GM19468 (cell line): ENCODE measurements around the gene TSPAN13.

Experiments used
- ATAC-seq: cut with Tn5 transposase; IDR thresholded peaks from one replicate; pipeline ENCODE4 v1.9.1; 2021; ENCODE audit warnings: mild to moderate bottlenecking, moderate library complexity, moderate number of reproducible peaks; ENCODE audit not compliant: unreplicated experiment; ENCODE audit errors: extremely low read depth

The TSPAN13 gene

DNA sequence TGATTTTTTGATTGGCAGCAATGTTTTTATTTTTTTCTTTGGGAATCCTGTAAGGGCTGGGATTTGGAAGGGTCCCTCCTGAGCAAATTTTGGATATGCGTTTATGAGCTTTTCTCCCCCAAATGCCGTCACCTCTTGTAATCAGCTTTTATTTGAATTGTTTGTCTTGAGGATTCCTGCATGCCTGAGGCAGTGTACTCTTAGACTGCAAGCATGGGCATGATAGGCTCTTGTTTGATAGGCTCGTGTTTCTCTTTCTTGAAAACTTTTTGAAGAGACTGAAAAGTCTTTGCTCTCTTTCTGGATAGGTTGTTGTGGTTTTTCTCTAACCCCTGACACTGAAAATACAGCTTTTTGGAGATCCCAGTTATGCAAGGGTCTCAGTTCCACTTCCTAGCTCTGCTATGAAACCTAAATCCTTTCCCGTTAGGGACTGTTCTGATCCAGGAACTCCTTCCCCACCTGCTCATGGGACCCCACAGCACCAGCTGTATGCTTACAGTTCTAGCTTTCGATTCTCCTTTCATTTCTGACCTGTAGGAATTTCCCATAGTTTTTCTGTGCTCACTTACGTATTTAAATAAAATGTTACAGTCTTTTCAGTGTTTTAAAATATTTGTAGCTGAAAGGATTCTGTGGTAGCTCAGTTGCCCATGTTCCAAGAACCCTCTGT is 17.2 kb downstream of the TSPAN13 start:
- ATAC-seq = no peak

DNA sequence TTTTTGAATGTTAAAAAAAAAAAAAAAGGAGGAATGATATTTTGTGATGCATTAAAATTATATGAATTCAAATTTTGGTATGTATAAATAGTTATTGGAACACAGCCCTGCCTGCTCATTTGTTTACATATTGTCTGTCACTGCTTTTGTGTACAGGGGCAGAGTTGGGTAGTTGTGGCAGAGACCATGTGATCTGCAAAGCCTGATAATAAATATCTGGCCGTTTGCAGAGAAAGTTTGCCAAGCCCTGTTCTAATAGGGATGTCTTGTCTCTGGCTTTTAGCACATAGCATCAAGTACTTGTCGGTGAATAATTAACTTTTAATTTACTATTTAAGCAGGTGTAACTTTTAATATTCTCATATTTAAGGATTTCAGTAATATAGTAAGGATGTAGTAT is 19.8 kb downstream of the TSPAN13 start:
- no peak for ATAC-seq

DNA sequence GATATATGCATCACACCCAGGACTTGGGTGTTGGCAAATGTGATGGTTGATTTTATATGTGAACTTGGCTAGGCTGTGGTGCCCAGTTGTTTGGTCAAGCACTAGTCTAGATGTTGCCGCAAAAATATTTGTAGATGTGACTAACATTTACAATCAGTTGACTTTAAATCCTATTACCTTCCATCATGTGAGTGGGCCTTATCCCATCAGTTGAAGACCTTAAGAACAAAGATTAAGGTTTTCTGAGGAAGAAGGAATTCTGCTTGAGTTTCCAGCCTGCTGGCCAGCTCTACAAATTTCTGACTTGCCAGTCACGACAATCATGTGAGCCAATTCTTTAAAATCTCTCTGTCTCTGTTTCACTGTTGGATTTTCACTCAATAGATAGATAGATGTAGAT is 20.3 kb downstream of the TSPAN13 start:
- no peak for ATAC-seq

DNA sequence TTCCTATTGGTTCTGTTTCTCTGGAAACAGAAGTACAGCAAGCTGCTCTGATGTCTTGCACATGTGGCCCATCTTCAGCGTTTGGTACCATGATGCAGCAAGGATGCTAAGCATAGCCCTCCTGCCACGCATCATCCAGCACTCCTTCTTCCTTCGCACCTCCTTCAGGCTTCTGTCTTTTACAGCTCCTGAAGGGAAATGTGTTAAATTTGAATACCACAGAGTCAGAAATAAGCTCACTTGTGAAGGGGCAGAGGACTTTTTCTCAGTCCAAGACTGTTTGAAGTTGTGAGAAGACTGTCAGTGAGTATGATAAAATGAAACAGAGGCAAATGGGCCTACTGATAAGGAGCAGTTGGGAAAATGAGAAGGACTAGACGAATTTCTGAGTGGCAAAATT is 20.7 kb downstream of the TSPAN13 start:
- ATAC-seq = no peak

DNA sequence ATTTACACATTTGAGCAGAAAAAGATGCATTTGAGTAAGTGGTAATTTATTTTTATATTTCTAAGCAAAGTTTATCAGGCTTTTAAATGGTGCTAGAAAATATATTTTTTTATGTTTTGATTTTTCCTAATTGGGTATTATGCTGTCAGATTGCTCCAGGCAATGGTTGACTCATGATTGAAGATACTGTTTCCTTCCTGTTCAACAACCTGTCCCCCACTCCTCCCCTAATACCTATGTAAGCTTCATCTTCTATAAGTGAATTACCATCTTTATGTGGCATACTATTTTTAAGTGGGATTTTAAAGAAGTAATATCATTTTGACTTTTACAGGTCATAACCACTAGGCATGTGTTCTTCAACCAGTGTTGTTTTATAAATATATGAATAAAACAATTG is 21.4 kb downstream of the TSPAN13 start:
- ATAC-seq = no peak

DNA sequence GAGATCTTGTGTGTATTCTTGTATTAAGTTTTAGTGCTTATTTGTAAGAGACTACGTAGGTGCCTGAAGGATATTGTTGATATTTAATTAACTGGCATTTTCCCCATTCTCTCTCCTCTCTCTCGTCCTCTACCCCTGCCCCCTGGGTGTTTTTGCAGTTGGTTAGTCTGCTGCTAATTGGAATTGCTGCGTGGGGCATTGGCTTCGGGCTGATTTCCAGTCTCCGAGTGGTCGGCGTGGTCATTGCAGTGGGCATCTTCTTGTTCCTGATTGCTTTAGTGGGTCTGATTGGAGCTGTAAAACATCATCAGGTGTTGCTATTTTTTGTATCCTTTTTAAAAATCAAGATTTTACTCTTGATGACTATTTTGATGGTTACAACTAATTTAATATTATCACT is 22.5 kb downstream of the TSPAN13 start:
- no peak for ATAC-seq

DNA sequence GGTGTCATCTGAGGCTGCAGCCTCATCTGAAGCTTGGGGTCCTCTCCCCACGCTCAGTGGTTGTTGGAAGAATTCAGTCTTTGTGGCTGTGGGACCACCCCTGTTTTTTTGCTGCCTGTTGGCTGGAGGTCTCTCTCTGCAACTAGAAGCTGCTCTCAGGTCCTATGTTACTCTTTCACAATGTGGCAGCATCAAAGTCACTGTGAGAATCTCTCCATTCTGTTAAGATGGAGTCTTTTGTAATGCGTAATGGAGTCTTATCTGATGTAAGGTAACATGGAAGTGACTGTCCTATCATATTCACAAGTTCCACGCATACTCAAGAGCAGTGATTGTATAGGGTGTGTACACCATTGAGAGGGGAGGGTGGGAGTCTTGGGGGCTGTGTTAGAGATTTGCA is 24.9 kb downstream of the TSPAN13 start:
- no peak for ATAC-seq

DNA sequence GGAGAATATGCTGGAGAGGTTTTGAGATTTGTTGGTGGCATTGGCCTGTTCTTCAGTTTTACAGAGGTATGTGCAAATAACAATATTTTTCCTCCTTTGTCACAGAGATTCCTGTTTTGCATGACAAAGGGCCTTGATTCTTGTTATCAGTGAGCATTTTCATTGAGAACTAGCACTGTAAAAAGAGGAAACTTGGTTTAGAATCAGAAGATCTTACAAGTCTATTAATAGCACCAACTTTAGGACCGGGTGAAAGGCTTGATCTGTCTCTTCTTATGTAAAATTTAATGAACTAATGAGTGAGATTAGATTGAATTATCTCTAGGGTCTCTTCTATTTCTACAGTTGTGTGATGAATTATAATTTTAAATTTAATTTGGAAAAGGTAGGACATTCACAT is 25.5 kb downstream of the TSPAN13 start:
- ATAC-seq = no peak

DNA sequence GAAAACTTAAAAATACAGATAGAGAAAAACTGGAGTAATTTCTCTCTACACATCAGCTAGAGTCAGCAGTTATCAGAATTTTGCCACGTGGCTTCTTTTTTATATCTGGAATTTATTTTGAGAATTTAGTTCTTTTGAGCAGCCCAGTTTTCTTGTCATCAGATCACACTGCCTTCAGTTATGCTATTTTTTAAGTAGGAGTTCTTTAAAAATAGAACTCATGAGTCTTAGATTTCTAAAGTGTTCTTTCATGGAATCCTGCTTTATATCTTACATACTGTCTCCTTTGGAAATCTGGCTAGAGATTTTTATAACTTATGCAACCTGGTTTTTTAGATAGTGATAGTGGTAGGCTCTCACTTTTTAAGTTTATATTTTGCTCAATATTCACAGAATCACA is 27.0 kb downstream of the TSPAN13 start:
- no peak for ATAC-seq

DNA sequence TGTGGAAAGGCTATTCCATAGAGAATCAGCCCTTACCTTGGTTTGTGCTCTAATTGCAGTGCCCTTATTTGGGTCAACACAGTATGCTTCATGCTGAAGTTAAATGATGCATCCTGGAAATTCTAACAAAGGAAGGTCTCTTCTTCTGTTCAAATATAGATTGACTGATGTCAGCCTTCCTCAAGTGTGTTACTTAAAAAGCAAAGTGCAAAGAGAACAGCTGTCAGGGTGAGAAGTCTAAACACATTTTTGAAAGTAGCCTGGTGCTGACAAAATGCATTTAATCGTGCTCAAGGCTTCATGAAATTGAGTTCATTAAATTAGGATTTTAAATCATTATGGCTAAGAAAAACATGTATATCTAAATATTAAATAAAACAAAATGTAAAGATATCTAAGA is 31.8 kb downstream of the TSPAN13 start:
- no peak for ATAC-seq

DNA sequence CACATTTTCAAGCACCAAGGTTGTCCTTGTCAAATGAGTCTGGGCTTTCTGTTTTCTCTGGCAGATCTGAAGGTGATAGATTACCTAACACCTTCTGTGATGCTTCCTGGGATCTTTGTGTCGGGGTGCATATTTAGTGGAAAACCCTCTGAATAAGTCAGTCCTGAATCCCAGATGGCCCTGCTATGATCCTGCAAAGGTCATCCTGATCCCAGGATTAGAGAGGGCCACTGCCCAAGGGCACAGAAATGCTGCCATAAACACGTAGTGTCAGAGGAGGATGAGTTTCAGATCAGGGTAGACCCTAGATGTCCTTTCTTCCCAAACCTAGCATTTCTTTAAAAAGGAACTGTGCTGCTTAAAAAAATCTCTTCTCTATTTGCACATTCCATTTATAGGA is 32.3 kb downstream of the TSPAN13 start:
- ATAC-seq = no peak

DNA sequence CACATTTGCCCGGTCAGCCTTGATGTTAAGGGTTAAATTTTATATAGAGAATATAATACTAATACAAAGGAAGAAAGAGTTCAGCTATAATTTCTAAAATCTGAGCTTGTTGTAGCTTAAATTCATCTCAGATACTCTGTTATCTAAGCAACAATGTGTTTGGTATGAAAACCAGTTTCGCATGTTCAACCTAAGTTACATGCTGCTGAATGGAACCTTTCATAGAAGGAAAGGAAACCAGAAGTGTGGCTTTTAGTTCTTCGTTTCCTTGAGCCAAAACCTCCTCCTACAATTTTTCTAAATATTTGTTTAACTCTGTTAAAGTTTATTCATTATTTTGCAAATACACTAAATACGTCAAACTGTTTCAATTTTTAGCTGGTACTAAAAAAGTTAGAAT is 32.7 kb downstream of the TSPAN13 start:
- no peak for ATAC-seq

DNA sequence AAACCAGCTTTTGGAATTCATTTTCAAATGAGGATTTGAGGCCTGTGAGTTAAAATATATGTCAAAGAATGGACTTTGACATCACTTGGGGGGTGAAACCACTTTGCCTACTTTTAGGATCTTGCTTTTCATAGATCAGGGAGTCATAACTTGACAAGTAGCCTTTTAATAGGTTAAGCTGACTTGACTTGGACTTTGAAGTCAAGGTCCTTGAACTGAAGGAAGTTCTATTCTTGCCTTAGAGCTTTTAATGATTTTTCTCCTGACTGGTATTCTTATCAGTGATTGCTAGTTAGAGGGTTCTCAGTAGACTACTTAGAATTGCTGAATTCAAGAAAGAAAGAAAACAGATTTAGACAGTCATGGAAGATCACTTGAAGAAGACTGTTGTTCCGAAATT is 33.6 kb downstream of the TSPAN13 start:
- no peak for ATAC-seq

DNA sequence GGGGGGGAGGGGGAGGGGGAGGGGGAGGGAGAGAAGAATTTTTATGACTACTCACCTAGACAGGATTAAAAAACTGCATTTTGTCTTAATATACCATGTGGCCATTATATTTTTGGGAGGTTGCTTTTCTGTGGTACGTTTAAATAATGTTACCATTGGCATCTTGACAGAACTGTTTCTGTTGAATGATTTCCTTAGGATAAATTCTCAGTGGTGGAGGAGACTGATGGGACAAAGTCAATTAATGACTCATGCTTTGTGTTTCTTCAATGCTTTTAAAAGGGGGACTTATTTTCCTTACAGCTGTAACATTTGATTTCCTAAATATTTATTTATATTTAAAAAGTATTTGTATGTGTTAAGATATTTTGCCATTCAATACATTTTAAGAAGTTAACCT is 37.5 kb downstream of the TSPAN13 start:
- no peak for ATAC-seq

DNA sequence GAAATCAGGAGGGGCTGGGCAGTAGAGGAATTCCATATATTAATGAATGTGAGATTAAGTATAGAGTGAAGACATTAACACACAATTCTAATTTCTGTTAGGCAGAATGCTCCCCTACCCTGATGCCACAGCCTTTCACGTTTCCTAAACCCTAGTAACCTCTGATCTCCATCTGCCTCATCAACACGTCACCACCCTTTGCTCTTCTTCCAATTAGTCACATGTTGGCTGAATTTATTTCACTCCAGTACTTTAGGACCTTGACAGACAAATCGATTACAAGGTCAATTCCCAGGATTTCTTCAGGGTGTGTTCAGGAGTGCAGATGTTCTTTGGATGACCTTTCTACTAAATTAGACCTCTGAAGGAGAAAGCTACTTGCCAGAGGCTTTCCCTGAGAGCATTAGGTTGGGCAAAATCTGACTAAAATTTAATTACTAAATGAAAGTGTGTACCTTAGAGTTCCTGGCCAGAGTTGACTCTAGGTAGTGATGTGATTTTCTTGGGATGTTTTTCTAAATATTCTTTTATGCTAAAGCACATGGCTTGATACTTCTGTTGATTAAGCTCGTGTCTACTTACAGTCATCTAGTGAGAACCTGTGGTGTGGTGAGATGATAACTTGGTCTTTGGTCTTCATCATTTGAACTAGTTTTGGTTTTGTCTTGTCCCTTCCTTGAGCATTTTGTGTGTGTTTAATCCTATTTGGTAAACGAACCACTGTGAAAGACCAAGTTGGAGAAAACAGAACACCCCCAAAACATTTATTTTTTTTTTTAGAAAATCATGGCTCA is 38.5 kb downstream of the TSPAN13 start:
- no peak for ATAC-seq

DNA sequence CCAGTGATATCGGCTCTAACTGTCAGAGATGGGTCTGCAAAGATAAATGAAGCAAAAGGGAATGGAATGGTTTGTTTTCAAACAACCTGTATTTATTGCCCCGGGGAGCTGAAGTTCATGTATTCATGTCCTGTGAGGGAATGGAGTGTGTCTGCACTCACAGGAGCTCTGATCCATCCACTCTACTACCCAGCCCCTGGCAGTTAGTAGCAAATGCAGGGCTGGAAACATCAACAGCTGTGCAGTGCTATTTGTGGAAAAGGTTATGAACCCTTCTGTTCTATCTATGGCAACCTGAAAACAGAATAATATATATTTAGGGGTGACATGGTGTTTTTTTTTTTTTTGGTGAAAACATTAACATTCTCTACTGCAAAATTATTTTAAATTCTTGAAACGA is 41.4 kb downstream of the TSPAN13 start:
- no peak for ATAC-seq

DNA sequence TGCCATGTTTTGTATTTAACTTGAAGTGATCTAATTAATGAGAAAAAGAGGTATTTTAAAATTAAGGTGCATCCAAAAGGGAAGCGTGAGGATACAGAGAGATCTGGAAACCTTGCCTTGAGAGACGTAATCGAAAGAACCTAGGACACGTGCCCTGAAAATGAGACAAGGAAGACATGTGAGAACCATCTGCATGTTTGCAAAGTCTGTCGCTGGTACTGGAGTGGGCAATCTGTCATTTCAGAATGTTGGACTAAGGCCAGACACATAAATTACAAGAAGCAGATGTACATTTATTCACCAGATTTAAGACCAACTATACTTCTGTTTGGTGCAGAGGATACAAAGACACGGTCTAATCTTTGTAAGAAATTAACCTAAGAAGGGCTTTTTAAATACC is 42.1 kb downstream of the TSPAN13 start:
- no peak for ATAC-seq

DNA sequence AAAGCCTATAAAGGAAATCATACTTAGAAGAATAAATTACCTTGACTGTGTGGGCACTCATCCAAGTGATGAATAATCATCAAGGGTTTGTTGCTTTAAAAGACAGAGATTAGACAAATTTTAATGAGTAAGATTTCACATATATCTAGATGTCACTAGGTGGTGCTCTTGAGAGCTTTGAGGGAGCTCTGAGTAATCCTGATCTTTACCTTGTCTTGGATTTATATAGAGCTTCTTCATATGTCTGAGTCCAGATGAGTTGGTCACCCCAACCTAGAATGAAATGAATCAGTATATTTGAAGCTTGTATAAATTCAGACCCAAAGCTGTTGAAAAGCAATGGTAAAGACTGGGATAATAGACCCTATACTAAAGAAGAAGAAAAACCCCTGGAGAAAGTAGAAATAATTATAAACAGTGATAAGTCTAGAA is 47.6 kb downstream of the TSPAN13 start:
- ATAC-seq = no peak

DNA sequence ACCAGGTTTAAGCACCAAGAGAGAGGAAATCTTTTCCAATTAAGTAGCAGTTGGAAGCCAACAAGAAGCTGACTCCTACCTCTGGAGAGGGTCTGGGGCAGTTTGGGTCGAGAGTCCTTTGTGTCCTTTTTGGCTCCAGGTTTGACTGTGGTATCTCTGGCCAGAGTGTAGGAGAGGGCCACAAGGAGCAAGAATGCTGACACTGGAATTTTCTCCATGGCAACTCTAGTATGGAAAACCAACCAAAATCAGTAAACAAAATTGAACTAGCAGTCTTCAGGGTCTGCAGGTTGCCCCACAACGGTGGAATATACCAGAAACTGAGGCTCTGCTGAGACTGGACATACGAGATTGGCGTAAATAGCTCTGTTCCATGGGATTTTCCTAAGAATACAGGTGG is 48.0 kb downstream of the TSPAN13 start:
- no peak for ATAC-seq

DNA sequence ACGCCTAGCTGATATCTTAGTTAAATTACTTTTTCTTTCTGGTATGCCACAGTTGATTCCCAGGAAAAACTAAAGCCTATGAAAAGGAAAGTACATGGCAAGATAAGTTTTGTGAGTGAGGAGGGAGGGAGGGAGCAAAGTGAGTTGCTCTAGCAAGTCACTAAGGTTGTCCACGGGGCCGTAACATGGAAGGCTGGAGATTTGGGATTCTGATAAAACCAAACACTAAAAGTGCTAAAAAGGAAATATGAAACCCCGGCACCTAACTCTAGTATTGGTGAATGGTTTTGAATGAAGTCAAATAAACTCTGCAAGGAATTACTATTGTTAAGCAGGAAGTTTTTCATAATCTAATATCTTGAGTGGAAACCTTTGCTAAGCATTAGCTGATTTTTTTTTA is 49.6 kb downstream of the TSPAN13 start:
- no peak for ATAC-seq

DNA sequence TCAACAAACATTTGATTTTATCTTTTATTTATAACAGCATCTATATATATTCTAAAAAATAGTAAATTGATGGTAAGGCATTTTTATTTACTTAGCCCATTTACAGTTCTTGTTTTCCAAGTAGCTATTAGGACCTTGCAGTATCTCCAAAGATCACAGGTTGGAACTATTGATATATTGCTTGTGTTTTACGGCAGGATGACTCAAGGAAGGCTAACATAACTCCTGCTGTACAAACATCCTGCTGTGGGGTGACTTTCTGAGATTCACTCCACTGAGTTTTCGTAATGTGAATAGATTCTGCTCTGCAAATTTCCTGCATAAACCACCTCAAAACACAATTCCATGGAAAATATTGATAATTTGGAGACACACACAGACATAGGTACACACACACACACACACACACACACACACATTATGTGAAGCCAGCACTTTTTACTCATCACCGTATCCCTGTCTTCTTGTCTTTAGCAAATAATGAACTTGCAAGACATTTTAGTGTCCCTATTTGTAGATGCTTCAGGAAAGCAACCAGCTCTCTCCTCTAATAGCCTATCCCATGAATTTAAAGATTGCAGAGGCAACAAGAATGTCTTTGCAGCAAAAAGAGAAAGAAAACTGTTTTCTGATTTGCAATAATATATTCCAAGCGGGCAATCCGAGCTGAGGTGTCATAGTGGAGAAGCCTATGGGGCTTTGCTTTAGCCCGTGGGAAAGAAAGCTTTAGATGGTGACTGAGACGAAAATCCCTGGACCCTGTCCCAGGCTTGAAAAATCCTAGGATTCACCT is 50.5 kb downstream of the TSPAN13 start:
- no peak for ATAC-seq
